BE2C (cell line): ENCODE measurements around the gene HPGD.

Source experiments
- DNase-seq: peaks from one replicate; pipeline ENCODE4 v3.0.0-alpha.2; 2020
- H3K27me3 ChIP-seq: fragments of 250-450 bp; sonication (Bioruptor Pico); 2 replicates; pipeline ENCODE4 v1.5.1; 2020; ENCODE audit warnings: mild to moderate bottlenecking
- H3K36me3 ChIP-seq: fragments of 250-450 bp; sonication (Bioruptor Pico); 2 replicates; pipeline ENCODE4 v1.5.1; 2020; ENCODE audit warnings: mild to moderate bottlenecking
- H3K4me1 ChIP-seq: fragments of 250-450 bp; sonication (Bioruptor Pico); 2 replicates; pipeline ENCODE4 v1.5.1; 2020
- H3K4me3 ChIP-seq: 2 replicates; pipeline ENCODE4 v1.5.1; 2011; ENCODE audit warnings: low read depth, low read length
- H3K9me3 ChIP-seq: fragments of 250-450 bp; sonication (Bioruptor Pico); 2 replicates; pipeline ENCODE4 v1.5.1; 2020
- TF ChIP-seq, protein P1 (sequence below): IDR thresholded peaks from 2 replicates; pipeline ENCODE4 v1.5.1; 2012; ENCODE audit warnings: mild to moderate bottlenecking, low read depth, low read length

Gene HPGD

DNA sequence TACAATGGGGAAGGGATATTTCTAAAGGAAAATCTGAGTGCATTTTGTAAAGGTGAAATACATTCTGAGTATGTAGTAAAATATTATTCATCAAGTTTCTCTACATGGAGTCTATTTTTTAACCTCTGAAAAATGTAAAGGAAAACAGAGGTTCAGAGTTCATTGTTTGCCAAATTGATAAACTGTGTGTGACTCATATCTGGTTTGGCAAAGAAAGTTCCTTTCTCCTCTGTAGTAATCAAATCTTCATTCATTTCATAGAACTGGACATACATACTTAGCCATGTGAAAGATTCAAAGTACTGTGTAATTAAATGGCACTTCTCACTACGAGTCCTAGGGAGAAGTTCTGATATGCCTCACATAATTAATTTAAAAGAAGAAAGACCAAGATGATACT lies 61.6 kb downstream of the HPGD start:
- Histone ChIP-seq H3K9me3 (no peaks in the 10 kb centered on the region), H3K27me3 (peaks cover 3% of the 10 kb centered on the region), H3K4me3 (no peak overlapping the region), H3K36me3 (no peaks in the 10 kb centered on the region), H3K4me1 (peaks cover 4% of the 10 kb centered on the region)
- DNase-seq, result no peak
- TF ChIP-seq, protein P1, sequence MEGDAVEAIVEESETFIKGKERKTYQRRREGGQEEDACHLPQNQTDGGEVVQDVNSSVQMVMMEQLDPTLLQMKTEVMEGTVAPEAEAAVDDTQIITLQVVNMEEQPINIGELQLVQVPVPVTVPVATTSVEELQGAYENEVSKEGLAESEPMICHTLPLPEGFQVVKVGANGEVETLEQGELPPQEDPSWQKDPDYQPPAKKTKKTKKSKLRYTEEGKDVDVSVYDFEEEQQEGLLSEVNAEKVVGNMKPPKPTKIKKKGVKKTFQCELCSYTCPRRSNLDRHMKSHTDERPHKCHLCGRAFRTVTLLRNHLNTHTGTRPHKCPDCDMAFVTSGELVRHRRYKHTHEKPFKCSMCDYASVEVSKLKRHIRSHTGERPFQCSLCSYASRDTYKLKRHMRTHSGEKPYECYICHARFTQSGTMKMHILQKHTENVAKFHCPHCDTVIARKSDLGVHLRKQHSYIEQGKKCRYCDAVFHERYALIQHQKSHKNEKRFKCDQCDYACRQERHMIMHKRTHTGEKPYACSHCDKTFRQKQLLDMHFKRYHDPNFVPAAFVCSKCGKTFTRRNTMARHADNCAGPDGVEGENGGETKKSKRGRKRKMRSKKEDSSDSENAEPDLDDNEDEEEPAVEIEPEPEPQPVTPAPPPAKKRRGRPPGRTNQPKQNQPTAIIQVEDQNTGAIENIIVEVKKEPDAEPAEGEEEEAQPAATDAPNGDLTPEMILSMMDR, result no peak

DNA sequence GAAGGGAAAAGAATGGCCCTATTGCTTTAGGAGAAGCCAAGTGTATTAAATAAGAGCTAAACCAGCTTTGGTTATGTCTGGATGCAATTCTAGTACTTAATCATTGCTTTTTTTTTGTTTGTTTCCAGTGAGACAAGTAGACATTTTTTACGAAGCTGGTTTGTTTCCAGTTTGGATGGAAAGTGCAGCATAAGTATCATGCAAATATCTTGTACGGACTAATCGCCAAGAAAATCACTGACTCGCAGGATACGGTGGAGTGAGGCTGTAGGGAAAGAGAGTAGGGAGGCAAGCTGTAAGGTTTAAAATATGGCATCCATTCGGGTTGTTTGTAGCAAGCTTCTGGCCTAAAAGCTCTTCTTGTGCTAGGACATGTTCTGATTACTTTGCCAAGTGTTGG lies 64.8 kb downstream of the HPGD start:
- DNase-seq, result no peak
- Histone ChIP-seq H3K36me3 (no peaks in the 10 kb centered on the region), H3K4me3 (no peak overlapping the region), H3K4me1 (peaks cover 4% of the 10 kb centered on the region), H3K9me3 (no peaks in the 10 kb centered on the region), H3K27me3 (peaks cover 3% of the 10 kb centered on the region)
- TF ChIP-seq, protein P1, result no peak

- H3K9me3 ChIP-seq, result no peaks in the 10 kb centered on the region
- no peak for DNase-seq
- H3K27me3 ChIP-seq, result peaks cover 6% of the 10 kb centered on the region
- no peak overlapping the region for H3K4me3 ChIP-seq
- TF ChIP-seq, protein P1, result no peak
- H3K4me1 ChIP-seq, result no peaks in the 10 kb centered on the region
- H3K36me3 ChIP-seq, result no peaks in the 10 kb centered on the region
Observed at GRCh38 chr4:174454815-174455473, 67.3 kb downstream of the HPGD start.

GRCh38 chr4:174451718-174452296 lies 70.5 kb downstream of the HPGD start:
- Histone ChIP-seq H3K36me3 (no peaks in the 10 kb centered on the region), H3K4me3 (no peak overlapping the region), H3K4me1 (no peaks in the 10 kb centered on the region), H3K27me3 (peaks cover 6% of the 10 kb centered on the region), H3K9me3 (no peaks in the 10 kb centered on the region)
- TF ChIP-seq, protein P1, result no peak
- no peak for DNase-seq

DNA sequence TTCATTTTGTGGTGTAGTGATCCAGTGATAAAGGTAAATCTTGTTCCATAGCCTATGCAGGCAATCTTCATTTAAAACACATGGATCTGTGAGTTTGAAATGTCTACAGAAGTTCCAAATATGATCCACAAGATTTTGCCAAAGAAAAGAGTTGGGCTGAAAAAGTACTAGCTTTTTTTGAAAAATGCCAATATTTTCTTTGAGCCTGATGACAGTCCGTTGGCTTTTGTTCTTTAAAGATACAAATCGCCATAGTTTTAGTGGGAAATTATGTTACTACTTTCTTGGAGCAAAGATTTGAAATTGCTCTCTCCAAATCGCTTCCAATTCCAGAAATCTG lies 71.5 kb downstream of the HPGD start:
- TF ChIP-seq, protein P1, result no peak
- Histone ChIP-seq H3K27me3 (peaks cover 3% of the 10 kb centered on the region), H3K4me1 (no peaks in the 10 kb centered on the region), H3K4me3 (no peak overlapping the region), H3K9me3 (no peaks in the 10 kb centered on the region), H3K36me3 (no peaks in the 10 kb centered on the region)
- DNase-seq, result no peak

GRCh38 chr4:174449944-174450785 lies 72.1 kb downstream of the HPGD start:
- no peaks in the 10 kb centered on the region for H3K9me3 ChIP-seq
- DNase-seq, result no peak
- H3K36me3 ChIP-seq, result no peaks in the 10 kb centered on the region
- TF ChIP-seq, protein P1, result no peak
- H3K4me3 ChIP-seq, result no peak overlapping the region
- peaks cover 3% of the 10 kb centered on the region for H3K27me3 ChIP-seq
- H3K4me1 ChIP-seq, result no peaks in the 10 kb centered on the region
